CD4-positive, alpha-beta T cell treated with Interleukin-6 for 4 hours (primary cell): Measurements from ENCODE around the gene TRAPPC4.
"Not testable (repeated sequence)": the region's sequence is repeated elsewhere in the genome, so short reads cannot be mapped to it uniquely, and the experiment has no call there.

Source experiments
- DNase-seq: peaks from one replicate; pipeline ENCODE4 v3.0.0-alpha.2; 2020; ENCODE audit warnings: mixed read lengths

Gene TRAPPC4, protein sequence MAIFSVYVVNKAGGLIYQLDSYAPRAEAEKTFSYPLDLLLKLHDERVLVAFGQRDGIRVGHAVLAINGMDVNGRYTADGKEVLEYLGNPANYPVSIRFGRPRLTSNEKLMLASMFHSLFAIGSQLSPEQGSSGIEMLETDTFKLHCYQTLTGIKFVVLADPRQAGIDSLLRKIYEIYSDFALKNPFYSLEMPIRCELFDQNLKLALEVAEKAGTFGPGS

DNA sequence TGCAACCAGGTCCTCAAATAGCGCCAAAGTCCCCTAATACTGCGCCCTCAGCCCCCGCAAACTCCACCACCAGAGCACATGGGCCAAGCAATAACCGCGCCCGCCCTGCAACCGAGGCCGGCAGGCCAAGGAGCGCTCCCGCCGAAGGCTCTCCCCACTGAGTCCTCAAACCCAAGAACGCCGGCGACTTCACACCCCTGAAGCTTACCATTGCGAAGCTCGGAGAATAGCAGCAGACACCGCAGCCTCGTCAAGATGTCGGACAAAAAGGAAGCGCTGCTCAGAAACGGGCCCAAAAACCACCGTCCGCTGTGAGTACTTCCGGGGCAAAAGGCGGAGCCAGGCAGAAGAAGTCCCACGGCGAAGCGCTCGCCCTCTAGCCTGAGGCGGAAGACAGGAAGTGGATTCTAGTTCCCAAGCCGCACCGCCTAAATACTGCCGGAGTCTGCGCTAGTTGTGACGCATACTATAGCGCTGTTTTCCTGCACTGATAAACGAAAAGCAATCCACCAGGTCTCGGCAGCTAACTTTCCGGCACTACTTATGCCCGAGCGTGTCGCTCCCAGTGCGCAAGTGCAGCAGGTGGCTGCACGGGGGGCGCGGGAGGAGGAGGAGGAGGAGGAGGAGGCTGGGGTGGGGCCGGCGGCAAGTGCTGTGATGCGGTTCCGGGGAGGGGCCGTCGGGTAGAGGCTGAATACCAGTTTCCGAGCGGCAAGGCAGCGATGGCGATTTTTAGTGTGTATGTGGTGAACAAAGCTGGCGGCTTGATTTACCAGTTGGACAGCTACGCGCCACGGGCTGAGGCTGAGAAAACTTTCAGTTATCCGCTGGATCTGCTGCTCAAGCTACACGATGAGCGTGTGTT is at the start of gene TRAPPC4, which contains the start of gene RPS25:
TSS of gene TRAPPC4 (plus strand) at position 693 of the 865 bp plus-strand sequence. CDS start at position 723, 30 bp downstream.
TSS of gene RPS25 (minus strand) at position 270 of the 865 bp plus-strand sequence. CDS start at position 211, 59 bp downstream.
- peak; percentile 96 for DNase-seq

DNA sequence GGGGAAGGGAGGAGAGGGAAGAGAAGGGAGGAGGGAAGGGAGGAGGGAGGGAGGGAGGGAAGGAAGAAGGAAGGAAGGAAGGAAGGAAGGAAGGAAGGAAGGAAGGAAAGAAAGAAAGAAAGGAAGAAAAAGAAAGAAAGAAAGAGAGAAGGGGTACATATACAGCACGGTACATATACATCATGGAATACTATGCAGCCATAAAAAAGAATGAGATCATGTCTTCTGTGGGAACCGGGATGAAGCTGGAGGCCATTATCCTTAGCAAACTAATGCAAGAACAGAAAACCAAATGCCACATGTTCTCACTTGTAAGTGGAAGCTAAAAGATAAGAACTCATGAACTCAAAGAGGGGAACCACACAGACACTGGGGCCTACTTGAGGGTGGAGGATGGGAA is 49.1 kb upstream of the TRAPPC4 start:
- DNase-seq = not testable (repeated sequence)

DNA sequence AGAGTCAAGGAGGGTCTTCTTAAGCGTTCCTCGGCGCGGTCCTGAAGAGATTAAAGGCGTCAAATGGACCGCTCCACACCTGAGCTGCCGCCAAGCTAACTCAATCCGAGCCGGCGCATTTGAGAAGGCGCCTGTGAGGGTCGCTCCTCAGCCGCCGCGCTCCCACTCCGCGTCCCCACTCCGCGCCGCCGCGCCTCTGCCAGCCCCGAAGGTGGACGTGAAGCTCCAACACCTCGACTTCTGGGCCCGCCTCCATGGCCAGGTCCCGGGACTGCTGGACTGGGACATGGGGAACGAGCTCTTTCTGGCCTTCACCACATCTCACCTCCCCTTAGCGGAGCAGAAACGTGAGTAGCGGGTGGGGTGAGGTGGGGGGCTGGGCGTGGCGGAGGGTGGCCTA is 46.9 kb upstream of the TRAPPC4 start, which contains the start of gene FOXR1:
TSS of gene FOXR1 (plus strand) at position 116 of the 400 bp plus-strand sequence. CDS start at position 287, 171 bp downstream.
- no peak for DNase-seq

DNA sequence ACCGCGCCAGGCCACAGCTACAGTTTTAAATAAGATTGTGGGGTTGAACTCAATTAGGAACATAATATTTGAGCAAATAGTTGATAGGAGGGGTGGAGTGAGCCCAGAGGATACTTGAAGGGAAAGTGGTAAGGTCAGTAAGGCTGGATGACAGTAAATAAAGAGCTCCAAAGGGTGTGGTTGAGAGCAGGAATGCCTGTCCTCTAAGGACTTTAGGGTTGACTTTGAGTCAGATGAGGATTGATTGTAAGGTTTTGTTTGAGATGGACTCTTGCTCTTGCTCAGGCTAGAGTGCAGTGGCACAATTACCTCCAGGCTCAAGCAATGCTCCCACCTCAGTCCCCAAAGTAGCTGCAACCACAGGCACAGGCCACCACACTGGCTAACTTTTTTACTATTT is 44.6 kb upstream of the TRAPPC4 start:
- no peak for DNase-seq

DNA sequence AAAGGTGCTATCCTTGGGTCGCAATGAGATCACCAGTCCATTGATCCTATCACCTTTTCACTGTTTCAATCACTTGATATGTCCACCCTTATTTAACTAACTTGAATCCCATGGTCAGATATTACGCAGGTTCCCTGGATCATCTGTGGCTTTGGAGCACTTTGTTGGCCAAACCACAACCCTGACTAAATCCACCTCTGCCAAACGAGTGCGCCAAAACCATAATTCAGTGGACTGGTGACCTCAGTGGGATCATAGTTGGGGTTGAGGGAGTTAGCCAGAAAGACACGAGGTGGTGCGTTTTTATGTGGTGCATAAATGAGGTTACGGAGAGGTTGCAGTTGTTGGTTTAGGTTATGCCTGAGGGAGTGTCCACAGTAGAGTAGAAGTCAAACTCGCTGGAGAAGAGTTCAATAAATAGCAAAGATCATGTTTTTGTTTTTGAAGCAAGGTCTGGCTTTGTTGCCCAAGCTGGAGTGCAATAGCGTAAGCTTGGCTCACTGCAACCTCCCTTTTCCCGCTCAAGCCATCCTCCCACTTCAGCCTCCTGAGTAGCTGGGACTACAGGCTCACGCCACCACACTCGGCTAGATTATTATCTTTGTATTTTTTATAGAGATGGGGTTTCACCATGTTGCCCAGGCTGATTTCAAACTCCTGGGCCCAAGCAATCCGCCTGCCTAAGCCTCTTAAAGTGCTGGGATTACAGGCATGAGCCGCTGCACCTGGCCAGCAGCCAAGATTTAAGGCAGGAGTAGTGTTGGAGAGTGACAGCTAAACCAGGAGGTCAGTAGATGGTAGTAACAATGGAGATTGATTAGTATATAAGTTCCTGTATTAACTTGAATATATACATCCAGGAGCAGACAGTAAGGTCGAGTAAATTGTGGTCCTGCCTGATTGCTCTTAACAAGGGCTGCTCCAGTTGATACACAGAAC is 42.5 kb upstream of the TRAPPC4 start:
- DNase-seq = no peak

DNA sequence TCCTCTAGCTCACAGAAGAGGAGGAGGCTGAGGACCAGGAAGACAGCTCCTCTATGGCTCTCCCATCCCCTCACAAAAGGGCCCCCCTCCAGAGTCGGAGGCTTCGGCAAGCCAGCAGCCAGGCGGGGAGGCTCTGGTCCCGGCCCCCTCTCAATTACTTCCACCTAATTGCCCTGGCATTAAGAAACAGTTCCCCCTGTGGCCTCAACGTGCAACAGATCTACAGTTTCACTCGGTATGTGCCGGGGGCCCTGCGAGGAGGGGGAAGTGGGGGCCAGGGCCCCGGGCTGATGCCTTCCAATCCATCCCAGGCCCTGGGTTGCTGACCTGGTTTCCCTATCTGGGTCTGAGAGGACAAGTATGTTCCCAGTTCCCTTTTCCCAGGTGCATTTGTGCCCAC is 39.1 kb upstream of the TRAPPC4 start:
- no peak for DNase-seq

DNA sequence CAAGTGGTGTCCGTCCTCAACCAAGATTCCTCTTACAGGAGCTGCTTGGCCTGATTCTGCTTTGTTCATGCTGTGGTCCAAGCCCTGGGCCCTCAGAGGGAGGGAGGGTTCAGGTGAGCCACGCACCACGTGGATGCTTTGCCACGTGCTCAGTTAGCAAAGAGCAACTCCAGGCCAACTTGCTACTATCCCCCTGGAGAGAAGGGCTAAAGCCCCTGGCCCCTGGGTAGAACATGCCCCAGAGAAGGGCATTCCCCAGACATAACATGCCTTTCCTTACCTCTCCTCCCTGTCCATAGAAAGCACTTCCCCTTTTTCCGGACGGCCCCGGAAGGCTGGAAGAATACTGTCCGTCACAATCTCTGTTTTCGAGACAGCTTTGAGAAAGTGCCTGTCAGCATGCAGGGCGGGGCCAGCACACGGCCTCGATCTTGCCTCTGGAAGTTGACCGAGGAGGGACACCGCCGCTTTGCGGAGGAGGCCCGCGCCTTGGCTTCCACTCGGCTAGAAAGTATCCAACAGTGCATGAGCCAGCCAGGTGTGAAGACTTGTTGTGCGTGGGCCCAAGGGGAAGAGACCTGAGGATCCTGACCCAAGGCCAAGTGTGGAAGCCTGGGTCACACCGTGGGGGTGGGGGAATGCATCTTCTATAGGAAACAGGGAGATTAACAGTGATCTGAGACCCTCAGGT is 38.2 kb upstream of the TRAPPC4 start:
- DNase-seq = no peak

DNA sequence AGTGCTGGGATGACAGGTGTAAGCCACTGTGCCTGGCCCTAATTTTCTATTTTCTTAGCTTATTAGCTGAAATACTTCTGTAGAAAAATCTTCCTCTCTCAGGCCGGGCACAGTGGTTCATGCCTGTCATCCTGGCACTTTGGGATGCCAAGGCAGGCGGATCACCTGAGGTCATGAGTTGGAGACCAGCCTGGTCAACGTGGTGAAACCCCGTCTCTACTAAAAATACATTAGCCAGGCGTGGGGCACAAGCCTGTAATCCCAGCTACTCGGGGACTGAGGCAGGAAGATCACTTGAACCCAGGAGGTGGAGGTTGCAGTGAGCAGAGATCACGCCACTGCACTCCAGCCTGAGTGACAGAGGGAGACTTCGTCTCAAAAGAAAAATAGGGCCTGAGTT is 34.2 kb upstream of the TRAPPC4 start:
- not testable (repeated sequence) for DNase-seq

DNA sequence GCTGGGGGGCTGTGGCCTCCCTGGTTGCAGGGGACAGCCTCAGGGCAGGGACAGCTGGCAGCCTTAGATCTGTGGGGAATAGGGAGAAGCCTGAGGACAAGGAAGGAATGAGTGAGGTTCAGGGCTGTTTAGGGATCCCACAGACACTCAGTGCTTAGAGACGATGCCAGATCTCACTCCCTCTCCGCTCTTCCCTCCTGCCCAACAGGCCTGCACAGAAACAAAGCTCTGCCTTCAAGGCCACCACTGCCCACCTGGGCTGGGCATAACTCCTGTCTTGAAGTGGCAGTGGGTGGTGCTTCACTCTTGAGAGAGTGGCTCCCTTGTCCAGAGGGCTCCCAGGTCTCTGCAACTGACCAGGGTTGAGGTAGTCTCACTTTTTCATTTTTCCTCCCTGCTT is 33.7 kb upstream of the TRAPPC4 start:
- DNase-seq = no peak

DNA sequence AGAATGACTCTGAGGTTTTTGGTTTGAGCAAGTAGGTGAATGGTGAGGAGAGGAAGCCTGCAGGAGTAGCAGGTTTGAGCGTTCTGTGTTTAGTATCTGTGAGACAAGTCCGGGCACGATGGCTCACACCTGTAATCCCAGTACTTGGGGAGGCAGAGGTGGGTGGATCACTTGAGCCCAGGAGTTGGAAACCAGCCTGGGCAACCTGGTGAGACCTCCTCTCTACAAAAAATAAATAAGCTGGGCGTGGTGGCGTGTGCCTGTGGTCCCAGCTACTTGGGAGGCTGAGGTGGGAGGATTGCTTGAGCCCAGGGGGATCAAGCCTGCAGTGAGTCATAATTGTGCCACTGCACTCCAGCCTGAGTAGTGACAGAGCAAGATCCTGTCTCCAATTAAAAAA is 30.3 kb upstream of the TRAPPC4 start:
- DNase-seq = no peak

DNA sequence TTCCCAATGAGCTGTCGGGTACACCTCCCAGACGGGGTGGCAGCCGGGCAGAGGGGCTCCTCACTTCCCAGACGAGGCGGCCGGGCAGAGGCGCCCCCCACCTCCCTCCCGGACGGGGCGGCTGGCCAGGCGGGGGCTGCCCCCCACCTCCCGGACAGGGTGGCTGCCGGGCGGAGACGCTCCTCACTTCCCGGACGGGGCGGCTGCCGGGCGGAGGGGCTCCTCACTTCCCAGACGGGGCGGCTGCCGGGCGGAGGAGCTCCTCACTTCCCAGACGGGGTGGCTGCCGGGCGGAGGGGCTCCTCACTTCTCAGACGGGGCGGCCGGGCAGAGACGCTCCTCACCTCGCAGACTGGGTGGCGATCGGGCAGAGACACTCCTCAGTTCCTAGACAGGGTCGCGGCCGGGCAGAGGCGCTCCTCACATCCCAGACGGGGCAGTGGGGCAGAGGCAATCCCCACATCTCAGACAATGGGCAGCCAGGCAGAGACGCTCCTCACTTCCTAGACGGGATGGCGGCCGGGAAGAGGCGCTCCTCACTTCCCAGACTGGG is 27.0 kb upstream of the TRAPPC4 start:
- DNase-seq = not testable (repeated sequence)

DNA sequence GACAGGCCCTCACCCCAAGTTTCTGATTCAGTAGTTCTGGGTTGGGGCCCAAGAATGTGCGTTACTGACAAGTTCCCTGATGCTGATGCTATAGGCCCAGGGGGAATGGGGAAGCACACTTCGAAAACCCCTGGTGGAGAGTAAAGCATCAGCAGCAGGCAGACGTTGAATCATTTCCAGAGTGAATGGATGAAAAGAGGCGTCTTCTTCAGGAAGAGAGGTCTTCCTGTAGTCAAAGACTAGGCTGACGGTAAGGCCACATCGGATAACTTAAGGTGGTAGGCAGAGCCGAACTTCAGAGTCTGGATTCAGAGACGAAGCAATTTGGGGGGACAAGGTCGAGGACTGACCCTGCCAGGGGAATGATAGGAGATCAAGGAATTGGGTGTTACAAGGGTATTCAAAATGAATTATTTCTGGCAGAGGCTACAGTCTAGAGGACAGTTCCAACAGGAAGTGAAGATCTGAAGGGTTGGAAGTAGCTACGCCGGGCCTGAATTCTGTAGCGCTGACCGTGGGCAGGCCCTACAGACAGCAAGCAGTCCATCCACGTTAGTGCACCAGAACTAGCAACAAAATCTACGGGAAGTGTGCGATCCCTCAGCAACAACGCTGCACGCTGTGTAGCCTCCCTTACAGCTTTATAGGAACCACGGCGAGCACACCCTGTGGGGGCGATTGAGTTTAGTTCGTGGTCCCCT is 21.5 kb upstream of the TRAPPC4 start:
- DNase-seq = peak; percentile 37

DNA sequence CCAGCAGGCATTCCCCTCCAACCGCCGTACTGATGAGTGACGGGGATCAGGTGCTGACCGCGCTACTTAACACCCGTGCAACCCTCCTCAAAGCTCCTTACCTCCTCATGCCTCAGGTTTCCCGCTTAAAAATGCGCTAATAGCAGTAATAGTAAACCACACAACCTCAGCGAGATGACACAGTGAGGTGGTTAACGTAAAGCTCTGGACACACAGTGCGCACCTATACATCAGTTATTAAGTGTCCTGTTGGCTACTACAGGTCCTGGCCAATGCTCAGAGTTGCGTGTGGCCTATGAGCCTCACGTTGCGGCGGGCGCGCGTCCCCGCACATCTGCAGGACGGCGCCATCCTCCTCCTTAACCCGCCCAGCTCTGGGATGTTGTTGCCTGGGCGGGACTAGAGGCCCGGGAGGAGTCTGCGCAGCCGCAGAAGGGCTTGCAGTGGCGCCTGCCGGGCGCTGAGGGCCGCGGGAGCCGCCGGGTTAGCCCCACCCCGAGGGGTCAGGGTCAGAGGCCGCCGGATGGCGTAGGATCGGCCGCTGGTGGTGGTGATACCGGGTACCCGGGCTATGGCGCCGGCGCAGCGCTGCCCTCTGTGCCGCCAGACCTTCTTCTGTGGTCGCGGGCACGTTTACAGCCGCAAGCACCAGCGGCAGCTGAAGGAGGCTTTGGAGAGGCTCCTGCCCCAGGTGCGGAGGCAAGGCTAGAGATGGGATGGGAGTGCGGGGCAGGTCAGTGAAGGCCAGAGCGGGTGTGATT is 20.8 kb upstream of the TRAPPC4 start, which contains the start of gene CENATAC:
TSS of gene CENATAC (plus strand) at position 512 of the 761 bp plus-strand sequence. CDS start at position 572, 60 bp downstream.
- peak; percentile 98 for DNase-seq

DNA sequence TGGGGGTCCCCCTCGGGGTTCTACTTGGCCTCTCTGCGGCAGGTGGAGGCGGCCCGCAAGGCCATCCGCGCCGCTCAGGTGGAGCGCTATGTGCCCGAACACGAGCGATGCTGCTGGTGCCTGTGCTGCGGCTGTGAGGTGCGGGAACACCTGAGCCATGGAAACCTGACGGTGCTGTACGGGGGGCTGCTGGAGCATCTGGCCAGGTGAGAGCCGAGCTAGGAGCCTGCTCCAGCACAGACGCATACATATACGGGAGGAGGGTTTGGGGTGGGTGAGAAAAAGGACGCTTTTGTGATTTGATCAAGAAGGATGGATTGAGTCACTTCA is 20.2 kb upstream of the TRAPPC4 start:
- no peak for DNase-seq

DNA sequence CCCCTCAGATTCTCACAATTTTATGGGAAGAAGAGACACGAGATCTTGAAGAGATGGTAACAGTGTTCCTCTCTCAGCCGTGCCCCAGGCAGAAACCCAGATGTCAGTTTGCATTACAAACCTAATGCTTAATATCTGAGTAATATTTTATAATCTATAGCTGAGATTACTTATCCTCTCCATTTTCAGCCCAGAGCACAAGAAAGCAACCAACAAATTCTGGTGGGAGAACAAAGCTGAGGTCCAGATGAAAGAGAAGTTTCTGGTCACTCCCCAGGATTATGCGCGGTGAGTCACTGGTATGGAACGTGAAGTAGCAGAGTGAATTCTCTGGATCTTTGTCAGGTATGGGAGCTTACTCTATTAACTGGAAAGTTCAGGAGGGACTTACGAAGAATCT is 19.7 kb upstream of the TRAPPC4 start:
- DNase-seq = no peak

DNA sequence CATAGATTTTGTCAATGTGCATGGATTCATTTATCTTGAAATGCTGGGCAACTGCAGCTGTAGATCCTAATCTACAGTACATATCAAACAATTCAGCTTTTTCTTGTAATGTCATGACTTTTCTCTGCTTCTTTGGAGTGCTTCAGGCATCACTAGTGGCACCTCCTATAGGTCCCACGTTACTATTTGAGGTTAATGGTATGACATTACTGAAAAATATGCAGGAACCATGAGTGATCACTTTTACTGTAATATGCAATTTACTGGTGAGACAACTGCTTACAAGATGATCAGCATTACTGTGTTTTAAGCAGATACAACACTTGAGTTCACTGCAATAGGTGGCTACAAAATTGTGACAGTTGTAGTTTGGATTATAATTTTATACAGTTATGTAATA is 17.7 kb upstream of the TRAPPC4 start:
- no peak for DNase-seq

DNA sequence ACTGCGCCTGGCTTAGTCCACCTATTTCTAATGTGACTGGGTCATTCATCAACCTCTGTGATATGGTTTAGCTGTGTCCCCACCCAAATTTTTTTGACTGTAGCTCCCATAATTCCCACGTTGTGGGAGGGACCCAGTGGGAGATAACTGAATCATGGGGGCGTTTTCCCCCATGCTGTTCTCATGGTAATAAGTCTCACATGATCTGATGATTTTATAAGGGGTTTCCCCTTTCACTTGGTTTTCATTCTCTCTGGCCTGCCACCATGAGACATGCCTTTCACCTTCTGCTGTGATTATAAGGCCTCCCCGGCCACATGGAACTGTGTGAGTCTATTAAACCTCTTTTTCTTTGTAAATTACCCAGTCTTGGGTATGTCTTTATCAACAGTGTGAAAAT is 11.9 kb upstream of the TRAPPC4 start:
- no peak for DNase-seq

DNA sequence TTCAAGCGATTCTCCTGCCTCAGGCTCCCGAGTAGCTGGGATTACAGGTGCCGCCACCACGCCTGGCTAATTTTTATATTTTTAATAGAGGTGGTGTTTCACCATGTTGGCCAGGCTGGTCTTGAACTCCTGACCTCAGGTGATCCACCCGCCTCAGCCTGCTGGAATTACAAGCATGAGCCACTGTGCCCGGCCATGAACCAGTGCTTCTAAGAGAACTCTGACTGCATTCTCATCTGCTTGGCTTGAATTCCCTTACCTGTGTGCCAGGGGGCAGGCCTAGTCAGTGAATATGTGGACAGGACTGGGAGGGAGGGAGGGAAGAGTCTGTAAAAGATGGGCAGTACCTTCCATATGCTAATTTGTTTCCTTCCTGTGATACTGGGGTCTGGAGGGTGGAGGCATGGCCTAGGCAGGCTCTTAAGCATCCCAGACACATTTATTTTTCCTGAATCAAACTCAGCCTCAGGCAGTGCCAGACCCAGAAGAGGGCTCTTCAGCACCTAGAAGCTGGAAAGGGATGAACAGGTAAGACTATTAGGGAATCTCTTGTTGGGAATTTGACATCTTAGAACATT is 7.0 kb upstream of the TRAPPC4 start:
- no peak for DNase-seq

DNA sequence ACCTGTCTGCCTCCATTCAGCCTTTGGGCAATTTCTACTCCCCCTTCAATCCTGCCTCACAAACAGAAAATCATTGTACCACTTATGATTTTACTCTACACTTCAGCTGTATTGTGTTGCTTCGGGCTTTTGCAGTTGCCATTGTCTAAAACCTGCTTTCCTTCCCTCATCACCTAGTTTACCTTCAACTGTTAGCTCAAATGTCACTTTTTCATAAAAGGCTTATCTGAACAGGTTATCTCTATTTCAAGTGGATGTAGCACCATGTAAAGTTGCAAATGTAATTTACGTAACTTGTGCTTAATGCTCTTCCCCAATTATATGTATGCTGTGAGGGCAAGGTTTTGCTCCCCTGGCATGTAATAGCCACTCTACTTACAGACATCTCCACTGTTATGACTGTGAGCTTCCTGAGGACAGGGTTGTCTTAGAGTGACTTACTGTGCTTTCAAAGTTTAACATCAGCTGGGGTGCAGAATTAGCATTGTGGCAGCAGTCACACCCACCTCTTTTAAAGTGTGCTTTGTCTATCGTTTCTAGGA is 5.9 kb upstream of the TRAPPC4 start:
- no peak for DNase-seq
